ENCODE data around the gene INPP5E. TPM values are rescaled to one million over a fixed set of nuclear protein-coding genes. Genes with fewer than 3 reads are reported as not detected.
A peak's percentile ranks its signal among the peaks of the same experiment; 100 is the strongest.

INPP5E gene
- total and polyA plus RNA-seq, 10 of the 15 experiments (the other 5 are each of a cell fraction or from before 2014, with no cell fraction given), result 0.24 to 16.0 (median 5.3) TPM

DNA sequence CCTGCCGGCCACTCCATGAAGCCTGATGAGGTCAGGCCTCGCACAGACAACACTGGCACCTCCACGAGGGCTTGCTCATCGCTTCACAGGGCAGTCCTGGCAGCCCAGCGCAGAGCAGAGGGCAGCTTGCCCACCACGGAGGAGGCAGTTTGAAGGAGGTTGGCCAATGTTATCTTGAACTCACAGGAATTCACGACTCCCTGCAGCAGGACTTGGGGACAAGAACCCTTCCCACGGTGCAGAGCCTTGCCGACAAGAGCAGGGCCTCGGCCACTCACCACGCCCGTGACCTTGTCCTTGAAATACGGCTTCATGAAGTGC, 44.7 kb downstream of the INPP5E start:
- intact Hi-C loops (cut with micrococcal nuclease; ENCODE audit: unreplicated experiment) (no loop called here), in situ Hi-C loops (cut with MboI) (loop anchor here (5.0 kb wide), 1 partner anchor 58 kb away; no protein-coding TSS in a partner anchor)
- DNase-seq (ENCODE audit: low read depth, low spot score) (no peak), FAIRE-seq (no peak), ATAC-seq (no peak)
- peaks cover 5% of the 10 kb centered on the region for H3K4me1 ChIP-seq (ENCODE audit: control insufficient read depth, insufficient read depth, low read length)
- whole genome bisulfite sequencing (ENCODE audit: insufficient coverage, insufficient replicate concordance, low lambda C conversion rate, missing lambda C conversion rate), result 96% methylated on average over 13 of the region's 13 CpGs
- ChIA-PET SMC1A (ENCODE audit: uncharacterized antibody, unreplicated experiment) (no interaction called here), POLR2A (no interaction called here), RAD21 (ENCODE audit: unreplicated experiment) (no interaction called here), CTCF (no interaction called here)
- peaks cover 23% of the 10 kb centered on the region for H3K79me2 ChIP-seq (ENCODE audit: control insufficient read depth, insufficient read depth, low read length)
- no peak overlapping the region for H3K27ac ChIP-seq (ENCODE audit: control insufficient read depth, insufficient read depth)
- H3K9ac ChIP-seq (ENCODE audit: control insufficient read depth, insufficient read depth, low read length), result no peak overlapping the region
- TF ChIP-seq, protein P1, sequence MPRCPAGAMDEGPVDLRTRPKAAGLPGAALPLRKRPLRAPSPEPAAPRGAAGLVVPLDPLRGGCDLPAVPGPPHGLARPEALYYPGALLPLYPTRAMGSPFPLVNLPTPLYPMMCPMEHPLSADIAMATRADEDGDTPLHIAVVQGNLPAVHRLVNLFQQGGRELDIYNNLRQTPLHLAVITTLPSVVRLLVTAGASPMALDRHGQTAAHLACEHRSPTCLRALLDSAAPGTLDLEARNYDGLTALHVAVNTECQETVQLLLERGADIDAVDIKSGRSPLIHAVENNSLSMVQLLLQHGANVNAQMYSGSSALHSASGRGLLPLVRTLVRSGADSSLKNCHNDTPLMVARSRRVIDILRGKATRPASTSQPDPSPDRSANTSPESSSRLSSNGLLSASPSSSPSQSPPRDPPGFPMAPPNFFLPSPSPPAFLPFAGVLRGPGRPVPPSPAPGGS (IDR thresholded peaks at IDR 0.05; ENCODE audit: borderline replicate concordance, insufficient read depth, low read depth, low read length, poor library complexity, severe bottlenecking), result peak; percentile 76
- no peak for TF ChIP-seq RUNX3 (IDR thresholded peaks at IDR 0.05; ENCODE audit: low read length)
- H3K4me3 ChIP-seq, result no peak overlapping the region
- no peak overlapping the region for H3K4me2 ChIP-seq (ENCODE audit: control insufficient read depth, insufficient read depth)
- H3K9me3 ChIP-seq (replicated peaks; ENCODE audit: control insufficient read depth, insufficient read depth, low read length), result no peaks in the 10 kb centered on the region
- H4K20me1 ChIP-seq (ENCODE audit: control insufficient read depth, insufficient read depth), result no peaks in the 10 kb centered on the region
- no peak overlapping the region for H2AFZ ChIP-seq (ENCODE audit: control insufficient read depth, low read depth, low read length)
- no TSS peak for BruUV-seq (replicated peaks)
- peaks cover 19 to 33% of the 10 kb centered on the region in 2 experiments for H3K36me3 ChIP-seq (ENCODE audit: control insufficient read depth in 2 of 2, insufficient read depth in 2 of 2, low read length in 1 of 2)
- H3K27me3 ChIP-seq (replicated peaks in 1 of 2; ENCODE audit: control insufficient read depth in 2 of 2, insufficient read depth in 2 of 2, low read length in 1 of 2), result no peaks in the 10 kb centered on the region

DNA sequence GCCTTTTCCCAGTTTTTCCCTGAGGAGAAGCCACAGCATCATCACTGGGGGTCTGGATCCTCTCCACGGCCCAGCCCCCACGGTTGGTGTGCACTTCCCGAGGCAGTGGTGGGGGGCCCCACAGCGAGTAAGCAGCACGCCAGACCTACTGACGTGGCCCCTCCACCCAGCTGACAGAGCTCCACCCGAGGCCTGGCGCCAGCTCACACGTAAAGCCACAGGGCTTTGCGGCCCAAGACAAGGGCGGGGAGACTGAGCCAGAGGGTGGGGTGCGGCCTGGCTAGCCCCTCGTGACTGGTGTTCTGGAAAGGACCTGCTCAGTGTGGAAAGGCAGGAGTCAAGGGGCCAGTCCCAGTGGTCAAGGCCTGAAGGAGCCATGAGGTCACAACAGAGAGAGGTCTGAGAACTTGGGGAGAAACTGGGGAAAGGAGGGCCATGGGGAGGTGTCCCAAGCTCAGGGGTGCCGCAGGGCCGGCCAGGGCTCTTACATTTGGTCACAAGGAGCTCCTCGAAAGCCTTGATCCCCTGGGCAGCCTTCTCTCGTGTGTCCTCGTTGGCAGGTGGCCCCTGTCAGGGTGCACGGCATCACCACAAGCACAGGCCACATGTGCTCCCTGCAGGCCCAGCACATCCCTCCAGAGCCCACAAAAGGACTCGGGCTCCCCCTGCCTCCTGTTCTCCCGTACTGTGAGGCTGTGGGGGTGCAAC, 45.2 kb downstream of the INPP5E start:
- Histone ChIP-seq H2AFZ (ENCODE audit: control insufficient read depth, low read depth, low read length) (no peak overlapping the region), H3K4me3 (no peak overlapping the region), H3K27ac (ENCODE audit: control insufficient read depth, insufficient read depth) (no peak overlapping the region), H4K20me1 (ENCODE audit: control insufficient read depth, insufficient read depth) (no peaks in the 10 kb centered on the region), H3K9ac (ENCODE audit: control insufficient read depth, insufficient read depth, low read length) (no peak overlapping the region), H3K4me2 (ENCODE audit: control insufficient read depth, insufficient read depth) (no peak overlapping the region), H3K36me3 (ENCODE audit: control insufficient read depth in 2 of 2, insufficient read depth in 2 of 2, low read length in 1 of 2) (peaks cover 23 to 33% of the 10 kb centered on the region in 2 experiments), H3K27me3 (replicated peaks in 1 of 2; ENCODE audit: control insufficient read depth in 2 of 2, insufficient read depth in 2 of 2, low read length in 1 of 2) (no peaks in the 10 kb centered on the region), H3K4me1 (ENCODE audit: control insufficient read depth, insufficient read depth, low read length) (peaks cover 5% of the 10 kb centered on the region), H3K9me3 (replicated peaks; ENCODE audit: control insufficient read depth, insufficient read depth, low read length) (no peaks in the 10 kb centered on the region), H3K79me2 (ENCODE audit: control insufficient read depth, insufficient read depth, low read length) (peaks cover 18% of the 10 kb centered on the region)
- WGBS (ENCODE audit: insufficient coverage, insufficient replicate concordance, low lambda C conversion rate, missing lambda C conversion rate), result 87% methylated on average over 21 of the region's 21 CpGs
- BruUV-seq (replicated peaks), result no TSS peak
- TF ChIP-seq MEF2B (IDR thresholded peaks at IDR 0.05; ENCODE audit: partially characterized antibody, poor library complexity, severe bottlenecking), result no peak
- TF ChIP-seq, protein P2, sequence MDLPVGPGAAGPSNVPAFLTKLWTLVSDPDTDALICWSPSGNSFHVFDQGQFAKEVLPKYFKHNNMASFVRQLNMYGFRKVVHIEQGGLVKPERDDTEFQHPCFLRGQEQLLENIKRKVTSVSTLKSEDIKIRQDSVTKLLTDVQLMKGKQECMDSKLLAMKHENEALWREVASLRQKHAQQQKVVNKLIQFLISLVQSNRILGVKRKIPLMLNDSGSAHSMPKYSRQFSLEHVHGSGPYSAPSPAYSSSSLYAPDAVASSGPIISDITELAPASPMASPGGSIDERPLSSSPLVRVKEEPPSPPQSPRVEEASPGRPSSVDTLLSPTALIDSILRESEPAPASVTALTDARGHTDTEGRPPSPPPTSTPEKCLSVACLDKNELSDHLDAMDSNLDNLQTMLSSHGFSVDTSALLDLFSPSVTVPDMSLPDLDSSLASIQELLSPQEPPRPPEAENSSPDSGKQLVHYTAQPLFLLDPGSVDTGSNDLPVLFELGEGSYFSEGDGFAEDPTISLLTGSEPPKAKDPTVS (IDR thresholded peaks at IDR 0.05; ENCODE audit: low read depth, low read length), result no peak
- ChIA-PET POLR2A (no interaction called here), RAD21 (ENCODE audit: unreplicated experiment) (no interaction called here), SMC1A (ENCODE audit: uncharacterized antibody, unreplicated experiment) (interaction anchor here (1.1 kb wide), 1 partner anchor 9 kb away, joined by 3 read pairs; no protein-coding TSS in a partner anchor), CTCF (no interaction called here)
- DNase-seq (ENCODE audit: low read depth, low spot score) (no peak), ATAC-seq (no peak), FAIRE-seq (no peak)
- in situ Hi-C loops (cut with MboI), result loop anchor here (5.0 kb wide), 1 partner anchor 57 kb away; no protein-coding TSS in a partner anchor
- intact Hi-C loops (cut with micrococcal nuclease; ENCODE audit: unreplicated experiment), result no loop called here

Measured in GM12878 (cell line).